Calu3 (cell line): Measurements from ENCODE around the gene CEP131. TPM values are rescaled to one million over a fixed set of nuclear protein-coding genes. Genes with fewer than 3 reads are reported as not detected.

Experiments used
- BruUV-seq: library from RNA; stranded (reverse); fragments of 400-500 nt; replicated peaks from 2 replicates; lab custom pipeline; 2021; lab: Mats Ljungman, UMichigan
- CTCF ChIA-PET: fragments of 300-600 bp; sonication (Branson Sonifier 250); formaldehyde crosslinking; loops from one replicate; lab custom pipeline; 2022; ENCODE audit warnings: antibody characterized with exemption; lab: Charles Lee
- DNase-seq: peaks from one replicate; pipeline ENCODE4 v3.0.0; 2022
- H3K27ac Mint-ChIP-seq: one replicate; pipeline ENCODE4 v1.8.0; 2022; ENCODE audit warnings: mixed read lengths; ENCODE audit not compliant: unreplicated experiment
- H3K27me3 Mint-ChIP-seq: one replicate; pipeline ENCODE4 v1.8.0; 2022; ENCODE audit warnings: mixed read lengths; ENCODE audit not compliant: unreplicated experiment
- H3K36me3 Mint-ChIP-seq: one replicate; pipeline ENCODE4 v1.8.0; 2022; ENCODE audit warnings: mild to moderate bottlenecking, moderate library complexity, mixed read lengths; ENCODE audit not compliant: insufficient read depth, unreplicated experiment
- H3K4me1 Mint-ChIP-seq: one replicate; pipeline ENCODE4 v1.8.0; 2022; ENCODE audit warnings: mild to moderate bottlenecking, low read depth, mixed read lengths; ENCODE audit not compliant: unreplicated experiment
- H3K4me3 Mint-ChIP-seq: one replicate; pipeline ENCODE4 v1.8.0; 2022; ENCODE audit warnings: mild to moderate bottlenecking, low read depth, moderate library complexity, mixed read lengths; ENCODE audit not compliant: unreplicated experiment
- H3K9me3 Mint-ChIP-seq: one replicate; pipeline ENCODE4 v1.8.0; 2022; ENCODE audit warnings: low read depth, mixed read lengths; ENCODE audit not compliant: unreplicated experiment
- intact Hi-C: fragments of 100-400 bp; cut with micrococcal nuclease; formaldehyde crosslinking; loops from one replicate; pipeline ENCODE4 v1.10.0; 2022; ENCODE audit not compliant: unreplicated experiment
- total RNA-seq: library from RNA; stranded (reverse); gene quantifications from 2 replicates; pipeline ENCODE4 v1.2.3, GENCODE V29; 2022
- TF ChIP-seq, protein P1 (sequence below): fragments of 200-600 bp; IDR thresholded peaks from one replicate; pipeline ENCODE4 v1.8.0; 2022; ENCODE audit warnings: antibody characterized with exemption; ENCODE audit not compliant: unreplicated experiment

CEP131 gene
- total RNA-seq, 1 experiment from 2014 or later, result 28.2 TPM

- CTCF ChIA-PET, result interaction anchor here (0.6 to 0.7 kb wide), 3 partner anchors 10 to 251 kb away, joined by 3 to 10 read pairs (median 3); no protein-coding TSS in a partner anchor
- Mint-ChIP-seq H3K4me3 (no peak overlapping the region), H3K4me1 (no peaks in the 10 kb centered on the region), H3K9me3 (no peaks in the 10 kb centered on the region), H3K27ac (no peak overlapping the region), H3K27me3 (no peaks in the 10 kb centered on the region), H3K36me3 (peaks cover 3% of the 10 kb centered on the region)
- TF ChIP-seq, protein P1, sequence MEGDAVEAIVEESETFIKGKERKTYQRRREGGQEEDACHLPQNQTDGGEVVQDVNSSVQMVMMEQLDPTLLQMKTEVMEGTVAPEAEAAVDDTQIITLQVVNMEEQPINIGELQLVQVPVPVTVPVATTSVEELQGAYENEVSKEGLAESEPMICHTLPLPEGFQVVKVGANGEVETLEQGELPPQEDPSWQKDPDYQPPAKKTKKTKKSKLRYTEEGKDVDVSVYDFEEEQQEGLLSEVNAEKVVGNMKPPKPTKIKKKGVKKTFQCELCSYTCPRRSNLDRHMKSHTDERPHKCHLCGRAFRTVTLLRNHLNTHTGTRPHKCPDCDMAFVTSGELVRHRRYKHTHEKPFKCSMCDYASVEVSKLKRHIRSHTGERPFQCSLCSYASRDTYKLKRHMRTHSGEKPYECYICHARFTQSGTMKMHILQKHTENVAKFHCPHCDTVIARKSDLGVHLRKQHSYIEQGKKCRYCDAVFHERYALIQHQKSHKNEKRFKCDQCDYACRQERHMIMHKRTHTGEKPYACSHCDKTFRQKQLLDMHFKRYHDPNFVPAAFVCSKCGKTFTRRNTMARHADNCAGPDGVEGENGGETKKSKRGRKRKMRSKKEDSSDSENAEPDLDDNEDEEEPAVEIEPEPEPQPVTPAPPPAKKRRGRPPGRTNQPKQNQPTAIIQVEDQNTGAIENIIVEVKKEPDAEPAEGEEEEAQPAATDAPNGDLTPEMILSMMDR, result no peak
- BruUV-seq, result no TSS peak
- no peak for DNase-seq
- intact Hi-C loops, result no loop called here
Measured at GRCh38 chr17:81195941-81196495, 26.7 kb downstream of the CEP131 start.

GRCh38 chr17:81194941-81195901 is 27.5 kb downstream of the CEP131 start:
- CTCF ChIA-PET, result interaction anchor here (0.5 to 0.7 kb wide), 3 partner anchors 10 to 1573 kb away, joined by 3 to 10 read pairs (median 5); no protein-coding TSS in a partner anchor
- Mint-ChIP-seq H3K27ac (no peak overlapping the region), H3K27me3 (no peaks in the 10 kb centered on the region), H3K4me3 (no peak overlapping the region), H3K9me3 (no peaks in the 10 kb centered on the region), H3K36me3 (peaks cover 4% of the 10 kb centered on the region), H3K4me1 (no peaks in the 10 kb centered on the region)
- TF ChIP-seq, protein P1, result no peak
- no TSS peak for BruUV-seq
- intact Hi-C loops, result no loop called here
- no peak for DNase-seq

- peaks cover 4% of the 10 kb centered on the region for H3K36me3 Mint-ChIP-seq
- no peaks in the 10 kb centered on the region for H3K9me3 Mint-ChIP-seq
- H3K4me3 Mint-ChIP-seq, result no peak overlapping the region
- DNase-seq, result no peak
- intact Hi-C loops, result no loop called here
- no TSS peak for BruUV-seq
- TF ChIP-seq, protein P1, result no peak
- H3K27me3 Mint-ChIP-seq, result no peaks in the 10 kb centered on the region
- CTCF ChIA-PET, result no interaction called here
- H3K4me1 Mint-ChIP-seq, result no peaks in the 10 kb centered on the region
- no peak overlapping the region for H3K27ac Mint-ChIP-seq
Measured at GRCh38 chr17:81194225-81194760, 28.5 kb downstream of the CEP131 start.

DNA sequence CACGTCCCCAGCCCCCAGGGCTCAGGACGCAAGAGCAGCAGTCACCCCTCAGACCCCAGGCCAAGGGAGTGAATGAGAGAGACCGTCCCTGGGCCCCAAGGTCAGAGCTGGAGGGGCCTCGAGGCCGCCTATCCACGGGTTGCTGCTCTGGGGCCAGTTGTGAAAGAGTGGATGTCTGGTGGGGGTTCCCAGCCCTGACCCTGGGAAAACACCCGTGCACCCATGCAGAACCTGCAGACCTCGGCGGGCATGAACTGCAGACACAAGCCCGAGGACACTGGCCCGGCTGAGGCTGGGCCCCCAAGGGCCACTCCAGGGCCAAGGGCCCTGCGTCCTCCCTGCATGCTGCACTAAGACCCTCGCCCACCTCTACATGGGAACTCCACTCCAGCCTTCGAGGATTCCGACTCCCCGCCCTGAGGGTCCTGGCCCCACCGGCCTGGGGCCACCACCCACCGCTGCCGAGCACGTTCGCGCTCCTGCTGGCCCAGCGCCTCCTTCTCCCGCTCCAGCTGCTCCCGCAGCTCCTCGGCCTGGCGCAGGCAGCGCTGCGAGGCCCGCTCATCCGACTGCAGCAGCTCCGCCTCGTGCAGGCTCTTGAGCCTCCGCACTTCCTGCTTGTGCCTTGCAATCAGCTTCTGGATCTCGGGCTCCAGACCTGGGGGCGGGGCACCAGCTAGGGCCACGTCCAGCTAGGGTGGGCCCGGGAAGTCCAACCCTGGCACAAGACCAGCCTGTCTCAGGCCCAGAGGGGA is 29.1 kb downstream of the CEP131 start:
- Mint-ChIP-seq H3K27ac (no peak overlapping the region), H3K36me3 (peaks cover 4% of the 10 kb centered on the region), H3K9me3 (no peaks in the 10 kb centered on the region), H3K4me1 (no peaks in the 10 kb centered on the region), H3K27me3 (no peaks in the 10 kb centered on the region), H3K4me3 (no peak overlapping the region)
- DNase-seq, result no peak
- TF ChIP-seq, protein P1, result no peak
- CTCF ChIA-PET, result no interaction called here
- intact Hi-C loops, result no loop called here
- no TSS peak for BruUV-seq
